SK-N-SH treated with all-trans-retinoic acid at 6 μM for 48 hours (cell line): ENCODE data around the gene ZNF322.

Experiments
- ARNTL ChIP-seq: fragments of 450-650 bp; formaldehyde crosslinking; IDR thresholded peaks from 2 replicates; pipeline ENCODE4 v1.5.0; 2020; ENCODE audit warnings: low read depth, mild to moderate bottlenecking, moderate library complexity, borderline replicate concordance
- BACH2 ChIP-seq: fragments of 250-450 bp; sonication (Bioruptor Pico); IDR thresholded peaks from 2 replicates; pipeline ENCODE4 v1.9.0; 2021; ENCODE audit warnings: mild to moderate bottlenecking, borderline replicate concordance
- CREB5 ChIP-seq: fragments of 250-450 bp; sonication (Bioruptor Pico); IDR thresholded peaks from 2 replicates; pipeline ENCODE4 v1.5.1; 2020; ENCODE audit warnings: low read depth, mild to moderate bottlenecking, moderate library complexity
- CSDC2 ChIP-seq: fragments of 250-450 bp; sonication (Bioruptor Pico); IDR thresholded peaks from 2 replicates; pipeline ENCODE4 v1.5.0; 2020; ENCODE audit warnings: mild to moderate bottlenecking, moderate library complexity
- CSRNP3 ChIP-seq: fragments of 250-450 bp; sonication (Bioruptor Pico); IDR thresholded peaks from 2 replicates; pipeline ENCODE4 v1.5.1; 2021; ENCODE audit warnings: mild to moderate bottlenecking, moderate library complexity
- ESRRG ChIP-seq: fragments of 250-450 bp; sonication (Bioruptor Pico); IDR thresholded peaks from 2 replicates; pipeline ENCODE4 v1.6.1; 2021; ENCODE audit warnings: mild to moderate bottlenecking
- ISL1 ChIP-seq: fragments of 250-450 bp; sonication (Bioruptor Pico); IDR thresholded peaks from 2 replicates; pipeline ENCODE4 v2.1.2; 2022; ENCODE audit warnings: mild to moderate bottlenecking, moderate library complexity
- OSR1 ChIP-seq: fragments of 250-450 bp; sonication (Bioruptor Pico); IDR thresholded peaks from 2 replicates; pipeline ENCODE4 v1.8.0; 2022; ENCODE audit warnings: moderate library complexity, mild to moderate bottlenecking, inconsistent platforms
- RARB ChIP-seq: fragments of 250-450 bp; sonication (Bioruptor Pico); IDR thresholded peaks from 2 replicates; pipeline ENCODE4 v1.8.0; 2021; ENCODE audit warnings: mild to moderate bottlenecking, moderate library complexity
- TCF4 ChIP-seq: fragments of 250-450 bp; sonication (Bioruptor Pico); IDR thresholded peaks from 2 replicates; pipeline ENCODE4 v1.8.0; 2021; ENCODE audit warnings: mild to moderate bottlenecking, moderate library complexity, borderline replicate concordance
- ZFP30 ChIP-seq: fragments of 450-650 bp; formaldehyde crosslinking; IDR thresholded peaks from 2 replicates; pipeline ENCODE4 v1.5.0; 2022; ENCODE audit warnings: mild to moderate bottlenecking, moderate library complexity
- ZNF70 ChIP-seq: fragments of 450-650 bp; formaldehyde crosslinking; IDR thresholded peaks from 2 replicates; pipeline ENCODE4 v1.5.0; 2020; ENCODE audit warnings: mild to moderate bottlenecking, moderate library complexity
- ZNF8 ChIP-seq: fragments of 450-650 bp; formaldehyde crosslinking; IDR thresholded peaks from 2 replicates; pipeline ENCODE4 v1.5.0; 2020; ENCODE audit warnings: mild to moderate bottlenecking, moderate library complexity

GRCh38 chr6:26629359-26629758, 30.2 kb downstream of the ZNF322 start:
- TF ChIP-seq ESRRG (CRISPR knock-in tag) = no peak
- no peak for TF ChIP-seq CSDC2 (CRISPR knock-in tag)
- TF ChIP-seq ZNF70 = no peak
- no peak for TF ChIP-seq BACH2 (CRISPR knock-in tag)
- no peak for TF ChIP-seq ZFP30 (CRISPR knock-in tag)
- TF ChIP-seq OSR1 (CRISPR knock-in tag) = no peak
- TF ChIP-seq TCF4 (CRISPR knock-in tag) = no peak
- no peak for TF ChIP-seq CSRNP3 (CRISPR knock-in tag)
- no peak for TF ChIP-seq RARB (CRISPR knock-in tag)
- TF ChIP-seq ARNTL (CRISPR knock-in tag) = no peak
- no peak for TF ChIP-seq ZNF8 (CRISPR knock-in tag)
- no peak for TF ChIP-seq CREB5 (CRISPR knock-in tag)
- TF ChIP-seq ISL1 (CRISPR knock-in tag) = no peak
